Calu3 (cell line): ENCODE results near the gene CR1L. TPM values are rescaled to one million over a fixed set of nuclear protein-coding genes. Genes with fewer than 3 reads are reported as not detected.
"Not testable (repeated sequence)": the region's sequence is repeated elsewhere in the genome, so short reads cannot be mapped to it uniquely, and the experiment has no call there.

ENCODE experiments used
- BruUV-seq: library from RNA; stranded (reverse); fragments of 400-500 nt; replicated peaks from 2 replicates; lab custom pipeline; 2021; lab: Mats Ljungman, UMichigan
- CTCF ChIA-PET: fragments of 300-600 bp; sonication (Branson Sonifier 250); formaldehyde crosslinking; loops from one replicate; lab custom pipeline; 2022; ENCODE audit warnings: antibody characterized with exemption; lab: Charles Lee
- DNase-seq: peaks from one replicate; pipeline ENCODE4 v3.0.0; 2022
- H3K27ac Mint-ChIP-seq: one replicate; pipeline ENCODE4 v1.8.0; 2022; ENCODE audit warnings: mixed read lengths; ENCODE audit not compliant: unreplicated experiment
- H3K27me3 Mint-ChIP-seq: one replicate; pipeline ENCODE4 v1.8.0; 2022; ENCODE audit warnings: mixed read lengths; ENCODE audit not compliant: unreplicated experiment
- H3K36me3 Mint-ChIP-seq: one replicate; pipeline ENCODE4 v1.8.0; 2022; ENCODE audit warnings: mild to moderate bottlenecking, moderate library complexity, mixed read lengths; ENCODE audit not compliant: insufficient read depth, unreplicated experiment
- H3K4me1 Mint-ChIP-seq: one replicate; pipeline ENCODE4 v1.8.0; 2022; ENCODE audit warnings: mild to moderate bottlenecking, low read depth, mixed read lengths; ENCODE audit not compliant: unreplicated experiment
- H3K4me3 Mint-ChIP-seq: one replicate; pipeline ENCODE4 v1.8.0; 2022; ENCODE audit warnings: mild to moderate bottlenecking, low read depth, moderate library complexity, mixed read lengths; ENCODE audit not compliant: unreplicated experiment
- H3K9me3 Mint-ChIP-seq: one replicate; pipeline ENCODE4 v1.8.0; 2022; ENCODE audit warnings: low read depth, mixed read lengths; ENCODE audit not compliant: unreplicated experiment
- intact Hi-C: fragments of 100-400 bp; cut with micrococcal nuclease; formaldehyde crosslinking; loops from one replicate; pipeline ENCODE4 v1.10.0; 2022; ENCODE audit not compliant: unreplicated experiment
- total RNA-seq: library from RNA; stranded (reverse); gene quantifications from 2 replicates; pipeline ENCODE4 v1.2.3, GENCODE V29; 2022
- TF ChIP-seq, protein P1 (sequence below): fragments of 200-600 bp; IDR thresholded peaks from one replicate; pipeline ENCODE4 v1.8.0; 2022; ENCODE audit warnings: antibody characterized with exemption; ENCODE audit not compliant: unreplicated experiment

Gene CR1L
- total RNA-seq, 1 experiment from 2014 or later: not detected

DNA sequence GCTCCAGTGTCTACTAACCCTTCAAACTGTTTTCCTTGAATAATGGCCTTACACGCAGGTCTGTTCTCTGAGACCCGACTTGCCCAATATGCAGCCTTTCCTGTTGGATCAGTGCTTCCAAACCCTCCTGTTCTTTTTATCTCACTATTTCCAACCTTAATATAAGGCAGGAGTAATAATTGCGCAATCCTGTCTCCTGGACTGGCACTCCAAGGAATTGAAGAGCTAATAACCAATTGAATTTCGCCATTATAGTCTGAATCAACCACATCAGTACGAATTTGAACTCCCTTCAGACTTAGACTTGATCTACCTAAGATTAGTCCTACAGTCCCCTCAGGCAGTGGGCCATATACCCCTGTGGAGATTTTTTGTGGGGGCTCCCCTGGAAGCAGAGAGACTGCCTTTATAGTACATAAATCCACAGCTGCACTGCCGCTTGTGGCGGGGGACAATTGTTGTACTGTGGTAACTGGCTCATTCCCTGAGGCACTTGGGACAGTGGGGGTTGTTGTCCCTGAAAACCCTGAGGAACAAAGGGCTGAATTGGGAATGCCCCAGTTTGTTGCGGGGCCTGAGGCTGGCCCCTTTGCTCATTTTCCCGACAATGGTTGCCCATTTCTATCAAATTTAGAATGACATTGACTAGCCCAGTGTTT, 6.3 kb upstream of the CR1L start:
- H3K27me3 Mint-ChIP-seq: peaks cover 23% of the 10 kb centered on the region

DNA sequence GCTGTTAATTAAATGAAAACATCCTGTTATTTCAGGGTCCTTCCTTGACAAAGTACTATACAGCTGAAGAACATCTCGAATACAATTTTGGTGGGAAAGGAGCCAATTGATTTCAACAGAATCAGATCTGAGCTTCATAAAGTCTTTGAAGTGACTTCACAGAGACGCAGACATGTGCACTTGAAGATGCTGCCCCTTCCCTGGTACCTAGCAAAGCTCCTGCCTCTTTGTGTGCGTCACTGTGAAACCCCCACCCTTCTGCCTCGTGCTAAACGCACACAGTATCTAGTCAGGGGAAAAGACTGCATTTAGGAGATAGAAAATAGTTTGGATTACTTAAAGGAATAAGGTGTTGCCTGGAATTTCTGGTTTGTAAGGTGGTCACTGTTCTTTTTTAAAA, 5.6 kb upstream of the CR1L start:
- BruUV-seq, H3K4me3 Mint-ChIP-seq, CTCF ChIA-PET, H3K9me3 Mint-ChIP-seq, H3K36me3 Mint-ChIP-seq, DNase-seq, H3K4me1 Mint-ChIP-seq, intact Hi-C loops, H3K27ac Mint-ChIP-seq: not testable (repeated sequence)
- peaks cover 30% of the 10 kb centered on the region for H3K27me3 Mint-ChIP-seq

More for the DNA sequence above, 6.3 kb upstream of the CR1L start:
- H3K4me1 Mint-ChIP-seq, H3K9me3 Mint-ChIP-seq, DNase-seq, intact Hi-C loops, BruUV-seq, H3K4me3 Mint-ChIP-seq, H3K27ac Mint-ChIP-seq, H3K36me3 Mint-ChIP-seq, CTCF ChIA-PET: not testable (repeated sequence)

DNA sequence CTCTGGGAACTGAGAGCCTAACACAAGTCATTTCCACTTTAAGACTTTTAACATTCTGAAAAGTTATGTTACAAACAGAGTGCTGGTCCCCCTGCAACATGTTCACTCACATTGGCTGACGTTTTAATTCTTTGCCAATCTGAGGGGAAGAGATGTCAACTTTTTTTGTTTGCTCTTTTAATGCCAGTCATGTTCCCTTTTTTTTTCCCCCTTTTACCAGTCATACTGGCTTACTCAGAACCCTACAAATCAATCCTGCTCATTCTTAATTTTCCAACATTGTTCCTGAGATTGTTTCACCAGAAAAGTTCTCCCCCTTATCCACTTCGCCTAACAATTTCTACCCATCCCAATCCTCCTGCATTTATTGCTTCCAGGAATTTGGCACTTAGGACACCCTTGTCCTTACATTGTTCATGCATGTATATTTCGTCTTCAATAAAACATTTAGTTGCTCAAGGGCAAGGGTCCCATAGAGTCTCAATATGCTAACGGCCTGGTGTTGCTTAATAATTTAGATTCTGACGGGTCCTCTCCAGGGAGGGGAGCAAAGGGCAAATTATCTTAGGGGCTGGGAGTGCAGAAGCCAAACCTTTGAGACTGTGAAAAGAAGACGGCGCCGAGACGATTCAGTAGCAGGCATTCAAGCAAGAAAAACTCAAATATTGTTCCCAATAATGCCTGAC, 624 bp upstream of the CR1L start:
- TF ChIP-seq, protein P1, sequence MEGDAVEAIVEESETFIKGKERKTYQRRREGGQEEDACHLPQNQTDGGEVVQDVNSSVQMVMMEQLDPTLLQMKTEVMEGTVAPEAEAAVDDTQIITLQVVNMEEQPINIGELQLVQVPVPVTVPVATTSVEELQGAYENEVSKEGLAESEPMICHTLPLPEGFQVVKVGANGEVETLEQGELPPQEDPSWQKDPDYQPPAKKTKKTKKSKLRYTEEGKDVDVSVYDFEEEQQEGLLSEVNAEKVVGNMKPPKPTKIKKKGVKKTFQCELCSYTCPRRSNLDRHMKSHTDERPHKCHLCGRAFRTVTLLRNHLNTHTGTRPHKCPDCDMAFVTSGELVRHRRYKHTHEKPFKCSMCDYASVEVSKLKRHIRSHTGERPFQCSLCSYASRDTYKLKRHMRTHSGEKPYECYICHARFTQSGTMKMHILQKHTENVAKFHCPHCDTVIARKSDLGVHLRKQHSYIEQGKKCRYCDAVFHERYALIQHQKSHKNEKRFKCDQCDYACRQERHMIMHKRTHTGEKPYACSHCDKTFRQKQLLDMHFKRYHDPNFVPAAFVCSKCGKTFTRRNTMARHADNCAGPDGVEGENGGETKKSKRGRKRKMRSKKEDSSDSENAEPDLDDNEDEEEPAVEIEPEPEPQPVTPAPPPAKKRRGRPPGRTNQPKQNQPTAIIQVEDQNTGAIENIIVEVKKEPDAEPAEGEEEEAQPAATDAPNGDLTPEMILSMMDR: no peak
- Mint-ChIP-seq H3K27ac (no peak overlapping the region), H3K4me3 (peak overlapping the region; percentile 74), H3K4me1 (peaks cover 19% of the 10 kb centered on the region), H3K36me3 (peaks cover 6% of the 10 kb centered on the region), H3K9me3 (no peaks in the 10 kb centered on the region), H3K27me3 (peaks cover 40% of the 10 kb centered on the region)
- CTCF ChIA-PET: no interaction called here
- no TSS peak for BruUV-seq
- intact Hi-C loops: no loop called here
- DNase-seq: no peak

DNA sequence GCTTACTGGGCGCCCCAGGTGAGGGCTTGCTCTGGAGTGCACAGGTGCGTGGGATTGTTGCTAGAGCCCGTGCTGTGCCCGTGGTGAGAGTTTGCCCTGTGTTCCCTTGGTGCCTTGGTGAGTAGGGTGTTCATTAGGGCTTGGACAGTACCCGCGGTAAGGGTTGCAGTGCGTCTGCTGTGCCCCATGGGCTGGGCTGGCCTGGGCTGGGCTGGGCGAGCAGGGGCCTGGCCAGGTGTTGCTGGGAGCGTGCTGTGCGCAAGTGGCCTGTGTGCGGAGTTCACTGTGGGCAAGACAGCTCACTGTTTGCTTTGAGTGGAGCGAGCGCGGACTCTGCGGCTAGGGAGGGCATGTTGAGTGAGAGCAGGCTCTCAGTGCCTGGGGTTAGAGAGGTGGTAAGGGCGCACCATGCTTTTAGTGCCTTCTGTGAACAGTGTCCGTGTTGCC, 725 bp downstream of the CR1L start:
- DNase-seq: no peak
- Mint-ChIP-seq H3K9me3 (no peaks in the 10 kb centered on the region), H3K27me3 (peaks cover 35% of the 10 kb centered on the region), H3K36me3 (peaks cover 6% of the 10 kb centered on the region), H3K4me1 (peaks cover 27% of the 10 kb centered on the region), H3K27ac (no peak overlapping the region), H3K4me3 (peak overlapping the region; percentile 74)
- intact Hi-C loops: no loop called here
- TF ChIP-seq, protein P1: no peak
- CTCF ChIA-PET: no interaction called here
- no TSS peak for BruUV-seq

DNA sequence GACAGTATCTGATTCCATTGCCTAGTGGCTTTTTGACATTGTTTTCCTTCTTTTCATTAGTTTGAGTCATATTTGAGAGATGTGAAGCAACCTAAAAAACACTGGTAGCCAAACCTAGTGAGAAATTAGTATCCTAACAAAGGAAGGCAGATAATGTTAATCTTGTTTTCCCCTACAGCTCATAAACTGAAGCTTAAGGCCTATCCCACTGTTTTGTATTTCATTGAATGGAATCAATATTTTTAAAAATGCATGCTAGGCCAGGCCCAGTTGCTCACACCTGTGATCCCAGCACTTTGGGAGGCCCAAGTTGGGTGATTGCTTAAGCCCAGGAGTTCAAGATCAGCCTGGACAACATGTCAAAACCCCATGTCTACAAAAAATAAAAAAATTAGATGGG, 1.2 kb downstream of the CR1L start:
- peaks cover 29% of the 10 kb centered on the region for H3K4me1 Mint-ChIP-seq
- no peak for DNase-seq
- peaks cover 35% of the 10 kb centered on the region for H3K27me3 Mint-ChIP-seq
- no TSS peak for BruUV-seq
- no peaks in the 10 kb centered on the region for H3K9me3 Mint-ChIP-seq
- TF ChIP-seq, protein P1: no peak
- intact Hi-C loops: no loop called here
- H3K27ac Mint-ChIP-seq: no peak overlapping the region
- no peak overlapping the region for H3K4me3 Mint-ChIP-seq
- CTCF ChIA-PET: no interaction called here
- peaks cover 6% of the 10 kb centered on the region for H3K36me3 Mint-ChIP-seq
